Neural progenitor cell (in vitro differentiated cells): ENCODE data around the gene CLDN10.

ENCODE experiments used
- CTCF ChIP-seq: fragments of 200-600 bp; sonication (generic); IDR thresholded peaks from 2 replicates; pipeline ENCODE4 v1.5.1; 2017; ENCODE audit warnings: antibody characterized with exemption, mild to moderate bottlenecking
- EZH2 ChIP-seq: fragments of 200-600 bp; sonication (generic); IDR thresholded peaks from 2 replicates; pipeline ENCODE4 v1.6.1; 2017; ENCODE audit warnings: antibody characterized with exemption, mild to moderate bottlenecking, moderate library complexity
- EZH2phosphoT487 ChIP-seq: fragments of 200-600 bp; sonication (generic); IDR thresholded peaks from 2 replicates; pipeline ENCODE4 v1.6.1; 2017; ENCODE audit warnings: antibody characterized with exemption

GRCh38 chr13:95614641-95615245, 62.2 kb downstream of the CLDN10 start:
- TF ChIP-seq CTCF (no peak), EZH2 (no peak), EZH2phosphoT487 (no peak)
